ENCODE data around the gene INPP5A.

GRCh38 chr10:132549371-132549770 is 11.8 kb downstream of the INPP5A start:
- TF ChIP-seq CTCF (IDR thresholded peaks at IDR 0.05) (no peak), EP300 (IDR thresholded peaks at IDR 0.05) (no peak)

All from sigmoid colon (tissue), 4 donors.